NCI-H226 (cell line): Measurements from ENCODE around the gene TMEM138.

Experiments used
- DNase-seq: peaks from one replicate; pipeline ENCODE4 v3.0.0-alpha.2; 2015

Gene TMEM138

DNA sequence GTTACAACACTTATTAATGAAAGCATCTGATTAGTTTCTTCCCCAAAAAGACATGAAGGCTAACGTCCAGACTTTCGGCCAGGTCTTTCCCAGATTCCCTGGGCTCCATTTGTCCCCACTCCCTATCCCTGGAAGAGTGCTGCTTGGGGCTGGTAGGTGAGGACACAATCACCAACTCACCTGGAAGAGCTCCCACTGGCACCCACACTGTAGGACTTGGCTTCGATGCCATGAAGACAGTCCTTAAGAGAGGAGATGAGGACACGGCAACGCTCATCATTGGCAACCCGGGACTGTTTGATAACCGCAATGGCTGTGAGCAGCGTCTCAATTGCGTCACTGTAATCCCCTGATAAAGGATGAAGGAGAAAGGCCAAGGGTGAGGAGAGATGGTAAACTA is 49.4 kb downstream of the TMEM138 start:
- no peak for DNase-seq

DNA sequence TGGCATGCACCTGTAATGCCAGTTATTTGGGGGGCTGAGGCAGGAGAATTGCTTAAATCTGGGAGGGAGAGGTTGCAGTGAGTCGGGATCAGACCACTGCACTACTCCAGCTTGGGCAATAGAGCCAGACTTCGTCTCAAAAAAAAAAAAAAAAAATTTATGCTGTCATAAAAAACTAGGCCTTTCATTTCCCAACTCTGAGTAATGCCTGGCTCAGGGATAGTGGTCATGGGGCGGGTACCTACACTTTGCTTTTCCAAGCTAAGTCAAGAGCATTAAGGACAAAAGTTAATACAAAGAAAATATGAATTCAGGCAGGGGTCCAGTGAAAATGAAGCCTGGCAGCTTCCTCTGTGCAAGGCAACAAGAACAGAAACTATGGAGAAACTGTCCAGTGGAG is 51.3 kb downstream of the TMEM138 start:
- no peak for DNase-seq

- no peak for DNase-seq
Measured at GRCh38 chr11:61414547-61414946, 52.4 kb downstream of the TMEM138 start.

GRCh38 chr11:61415381-61415780 is 53.2 kb downstream of the TMEM138 start:
- no peak for DNase-seq

DNA sequence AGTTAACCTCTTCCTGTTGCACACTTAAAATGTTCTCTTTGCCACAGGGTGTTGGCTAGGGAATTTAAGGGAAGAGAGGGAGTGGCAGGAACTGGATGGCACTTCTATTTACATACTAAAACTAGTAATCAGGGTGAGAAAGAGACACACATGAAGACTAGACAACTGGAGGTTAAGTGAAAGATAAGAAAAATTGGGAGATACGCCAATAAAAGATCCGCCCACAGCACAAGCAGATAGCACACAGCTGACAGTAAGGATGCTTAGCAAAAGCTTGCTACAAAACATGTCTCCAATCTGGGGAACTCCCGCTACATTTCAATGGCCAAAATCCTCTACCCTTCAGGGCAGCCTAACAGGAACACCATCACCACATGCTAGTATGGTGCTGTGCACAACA is 54.8 kb downstream of the TMEM138 start:
- DNase-seq, result no peak

DNA sequence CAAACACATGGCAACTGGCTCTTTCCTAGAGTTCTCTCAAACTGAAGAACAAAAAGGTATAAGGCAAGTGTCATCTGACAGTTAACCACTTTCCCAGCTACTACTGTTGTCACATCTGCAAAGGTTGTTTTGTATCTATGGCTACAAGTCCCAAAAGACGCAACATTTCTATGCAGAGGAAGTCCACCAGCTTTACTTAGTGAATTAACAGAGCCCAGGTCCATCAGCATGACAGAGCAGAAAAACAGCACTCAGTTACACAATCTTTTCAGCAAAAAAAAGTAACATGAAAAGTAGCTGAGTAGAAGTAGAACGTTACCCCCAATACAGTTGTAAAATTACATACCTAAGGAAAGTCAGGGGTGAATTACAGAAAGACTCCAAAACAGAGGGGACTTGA is 55.5 kb downstream of the TMEM138 start:
- no peak for DNase-seq

GRCh38 chr11:61418136-61418535 is 56.0 kb downstream of the TMEM138 start:
- DNase-seq, result no peak
